H1 (cell line): ENCODE measurements around the gene MRGPRE. TPM values are rescaled to one million over a fixed set of nuclear protein-coding genes. Genes with fewer than 3 reads are reported as not detected.

Experiments
- EGR1 ChIP-seq: IDR thresholded peaks from 2 replicates; pipeline ENCODE4 v1.6.1; 2011; ENCODE audit warnings: low read depth, low read length, borderline replicate concordance
- EZH2 ChIP-seq: fragments of 200-600 bp; sonication (generic); IDR thresholded peaks from 2 replicates; pipeline ENCODE4 v1.7.1; 2012; ENCODE audit warnings: low read depth, mild to moderate bottlenecking, moderate library complexity, low read length, inconsistent platforms; ENCODE audit not compliant: severe bottlenecking
- FOSL1 ChIP-seq: IDR thresholded peaks from 2 replicates; pipeline ENCODE4 v1.6.1; 2011; ENCODE audit warnings: mild to moderate bottlenecking, low read depth, low read length, moderate library complexity; ENCODE audit not compliant: insufficient read depth
- KDM5A ChIP-seq: fragments of 200-600 bp; IDR thresholded peaks from 2 replicates; pipeline ENCODE4 v1.7.1; 2012; ENCODE audit warnings: mild to moderate bottlenecking, low read length, inconsistent platforms, mixed read lengths
- SRF ChIP-seq: IDR thresholded peaks from 2 replicates; pipeline ENCODE4 v1.6.1; 2011; ENCODE audit warnings: mild to moderate bottlenecking, low read depth, low read length, moderate library complexity
- SUZ12 ChIP-seq: fragments of 200-600 bp; sonication (generic); IDR thresholded peaks from 2 replicates; pipeline ENCODE4 v1.6.1; 2012; ENCODE audit warnings: mild to moderate bottlenecking, inconsistent platforms, low read length, moderate library complexity, mixed read lengths
- TBP ChIP-seq: IDR thresholded peaks from 2 replicates; pipeline ENCODE4 v1.6.1; 2011; ENCODE audit warnings: low read depth, low read length, improper control_type of control experiment
- polyA plus RNA-seq, 7 experiments: library from polyadenylated mRNA; depleted of rRNA in 3 of 7; stranded (reverse) in 5 of 7; unstranded in 2 of 7; fragments of >200 nt in 5 of 7; fragments of 200-250 nt in 2 of 7; gene quantifications; 1 replicate in 5 of 7; 2 replicates in 1 of 7; 4 replicates in 1 of 7; pipeline versions ENCODE4 v1.2.1 to v1.2.3, GENCODE V29; 2011 to 2013; ENCODE audit warnings: missing spikeins in 2 of 7, mixed read lengths in 2 of 7
- total RNA-seq: library from RNA; stranded (reverse); fragmentation: NEBNext Ultra II Directional; extraction: Animal tissue kit (Norgen Biotek cat#: 25700); gene quantifications from 2 replicates; pipeline ENCODE4 v1.2.1, GENCODE V29; 2021

MRGPRE gene
- total and polyA plus RNA-seq, 2 of the 8 experiments (the other 6 are each of a cell fraction or from before 2014, with no cell fraction given) = not detected

DNA sequence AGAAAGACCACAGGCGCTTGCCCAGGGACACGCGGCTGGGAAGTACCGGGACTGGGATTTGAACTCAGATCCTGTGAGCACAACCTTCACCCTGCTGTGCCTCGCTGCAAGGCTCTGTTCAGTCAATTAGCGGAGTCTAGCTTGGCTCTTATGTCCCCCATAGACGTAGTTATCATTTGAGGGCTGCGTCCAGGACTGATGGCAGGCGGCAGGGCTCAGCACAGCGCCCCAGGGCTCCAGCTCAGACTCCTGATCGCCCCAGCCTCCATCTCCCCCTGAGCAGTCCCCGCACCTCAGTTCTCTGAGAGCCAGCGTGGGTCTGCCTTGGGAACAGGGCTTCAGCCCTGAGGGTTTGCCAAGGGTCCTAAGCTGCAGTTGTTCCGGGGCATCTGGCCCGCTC, 33.4 kb downstream of the MRGPRE start (continued):
- TF ChIP-seq EZH2 = no peak
- TF ChIP-seq SRF = no peak
- no peak for TF ChIP-seq KDM5A
- no peak for TF ChIP-seq EGR1
- TF ChIP-seq TBP = no peak
- TF ChIP-seq SUZ12 = no peak
- no peak for TF ChIP-seq FOSL1
